Stomach (tissue), 9 donors: Measurements from ENCODE around the gene CPNE6. TPM values are rescaled to one million over a fixed set of nuclear protein-coding genes. Genes with fewer than 3 reads are reported as not detected.

ENCODE experiments used
- DNase-seq, 2 donors: peaks; one replicate each; pipeline versions ENCODE4 v3.0.0 to v3.0.0-alpha.2; 2013 to 2019
- H3K27ac ChIP-seq, 5 donors: fragments of 200-600 bp in 4 of 5; sonication (generic) in 4 of 5; one replicate each; pipeline ENCODE4 v1.5.1; 2013 to 2019; ENCODE audit warnings: mild to moderate bottlenecking in 1 of 5, moderate library complexity in 1 of 5
- H3K27me3 ChIP-seq, 3 donors: fragments of 200-600 bp; sonication (generic); one replicate each; pipeline ENCODE4 v1.5.1; 2017 to 2019; ENCODE audit warnings: mixed run types in 1 of 3
- H3K36me3 ChIP-seq, 4 donors: fragments of 200-600 bp; sonication (generic); 1 replicate in 3 of 4; 2 replicates in 1 of 4; pipeline ENCODE4 v1.5.1; 2016 to 2019
- H3K4me1 ChIP-seq, 4 donors: fragments of 200-600 bp; sonication (generic); one replicate each; pipeline ENCODE4 v1.5.1; 2016 to 2019
- H3K4me3 ChIP-seq, 4 donors: fragments of 200-600 bp; sonication (generic) in 3 of 4; one replicate each; pipeline ENCODE4 v1.5.1; 2016 to 2019; ENCODE audit warnings: mild to moderate bottlenecking in 1 of 4
- H3K9me3 ChIP-seq, 4 donors: fragments of 200-600 bp; sonication (generic); one replicate each; pipeline ENCODE4 v1.5.1; 2016 to 2019
- EP300 ChIP-seq: sonication (generic); formaldehyde crosslinking; IDR thresholded peaks from one replicate; pipeline ENCODE4 v1.6.1; 2017; ENCODE audit warnings: antibody characterized with exemption
- POLR2A ChIP-seq, 4 donors: fragments of 450-650 bp; IDR thresholded peaks; one replicate each; pipeline ENCODE4 v1.6.1; 2016; ENCODE audit warnings: antibody characterized with exemption in 4 of 4, control low read depth in 2 of 4, mild to moderate bottlenecking in 1 of 4, moderate library complexity in 1 of 4
- POLR2AphosphoS5 ChIP-seq, 3 donors: sonication (generic); formaldehyde crosslinking; IDR thresholded peaks; one replicate each; pipeline ENCODE4 v1.6.1; 2016; ENCODE audit warnings: antibody characterized with exemption in 3 of 3
- WGBS, 5 donors: extraction: QIAGEN DNeasy Blood & Tissue Kit in 3 of 5; methylation state at CpG; one replicate each; pipeline versions ENCODE4 v1.1.5 to v1.1.7; 2013 to 2018; 5-methylcytosine and 5-hydroxymethylcytosine counted together
- intact Hi-C: fragments of 100-400 bp; cut with DNase I; formaldehyde crosslinking; loops from one replicate; pipeline ENCODE4 v1.15.1; 2023; ENCODE audit warnings: low total_unique reads
- polyA plus RNA-seq, 3 donors: library from polyadenylated mRNA; stranded (reverse); fragments of 200-250 nt; gene quantifications; one replicate each; pipeline ENCODE4 v1.2.3, GENCODE V29; 2013
- total RNA-seq, 5 donors: library from RNA; depleted of rRNA; stranded (reverse); fragments of >200 nt; gene quantifications; one replicate each; pipeline versions ENCODE4 v1.1.0 to v1.2.3, GENCODE V29; 2014 to 2016
- TF ChIP-seq, protein P1 (sequence below), 7 experiments: fragments of 450-650 bp in 4 of 7; fragments of 200-600 bp in 3 of 7; sonication (generic) in 3 of 7; IDR thresholded peaks; one replicate each; pipeline ENCODE4 v1.5.1; 2016 to 2019; ENCODE audit warnings: antibody characterized with exemption in 7 of 7, control low read depth in 2 of 7, mild to moderate bottlenecking in 1 of 7
- donor health status: healthy with polysubstance abuse.
- donor health status: Bipolar disorder and iron deficiency.
- donor health status: healthy.

Gene CPNE6
- total and polyA plus RNA-seq, 8 donors, result 0.12 to 0.25 TPM; not detected in 6

- TF ChIP-seq POLR2AphosphoS5 (IDR thresholded peaks at IDR 0.05), result no peak
- TF ChIP-seq POLR2A (IDR thresholded peaks at IDR 0.05), result no peak
- TF ChIP-seq, protein P1, sequence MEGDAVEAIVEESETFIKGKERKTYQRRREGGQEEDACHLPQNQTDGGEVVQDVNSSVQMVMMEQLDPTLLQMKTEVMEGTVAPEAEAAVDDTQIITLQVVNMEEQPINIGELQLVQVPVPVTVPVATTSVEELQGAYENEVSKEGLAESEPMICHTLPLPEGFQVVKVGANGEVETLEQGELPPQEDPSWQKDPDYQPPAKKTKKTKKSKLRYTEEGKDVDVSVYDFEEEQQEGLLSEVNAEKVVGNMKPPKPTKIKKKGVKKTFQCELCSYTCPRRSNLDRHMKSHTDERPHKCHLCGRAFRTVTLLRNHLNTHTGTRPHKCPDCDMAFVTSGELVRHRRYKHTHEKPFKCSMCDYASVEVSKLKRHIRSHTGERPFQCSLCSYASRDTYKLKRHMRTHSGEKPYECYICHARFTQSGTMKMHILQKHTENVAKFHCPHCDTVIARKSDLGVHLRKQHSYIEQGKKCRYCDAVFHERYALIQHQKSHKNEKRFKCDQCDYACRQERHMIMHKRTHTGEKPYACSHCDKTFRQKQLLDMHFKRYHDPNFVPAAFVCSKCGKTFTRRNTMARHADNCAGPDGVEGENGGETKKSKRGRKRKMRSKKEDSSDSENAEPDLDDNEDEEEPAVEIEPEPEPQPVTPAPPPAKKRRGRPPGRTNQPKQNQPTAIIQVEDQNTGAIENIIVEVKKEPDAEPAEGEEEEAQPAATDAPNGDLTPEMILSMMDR (IDR thresholded peaks at IDR 0.05), result no peak
- no peak for TF ChIP-seq EP300
Observed at GRCh38 chr14:24098927-24099813, 27.8 kb downstream of the CPNE6 start.

GRCh38 chr14:24100197-24100981, 29.0 kb downstream of the CPNE6 start:
- peaks cover 0 to 60% (median 47%) of the 10 kb centered on the region in 4 donors for H3K36me3 ChIP-seq
- H3K4me1 ChIP-seq, result peaks cover 0 to 13% (median 11%) of the 10 kb centered on the region in 4 donors
- H3K27me3 ChIP-seq, result no peaks in the 10 kb centered on the region
- intact Hi-C loops, result loop anchor here (10.0 kb wide), 1 partner anchor 46 kb away; the partner anchor contains the start of gene CARMIL3
- H3K4me3 ChIP-seq, result no peak overlapping the region
- WGBS, 5 donors, result 78 to 94% (median 88%) methylated on average over 4 of the region's 4 CpGs
- no peak overlapping the region for H3K27ac ChIP-seq
- no peaks in the 10 kb centered on the region for H3K9me3 ChIP-seq
- no peak for TF ChIP-seq POLR2AphosphoS5 (IDR thresholded peaks at IDR 0.05)
- TF ChIP-seq POLR2A (IDR thresholded peaks at IDR 0.05), result no peak
- TF ChIP-seq, protein P1 (IDR thresholded peaks at IDR 0.05), result no peak
- TF ChIP-seq EP300, result no peak
- DNase-seq, result no peak

More at GRCh38 chr14:24098927-24099813, 27.8 kb downstream of the CPNE6 start:
- Histone ChIP-seq H3K4me1 (peaks cover 0 to 21% (median 20%) of the 10 kb centered on the region in 4 donors), H3K9me3 (no peaks in the 10 kb centered on the region), H3K4me3 (no peak overlapping the region), H3K27ac (no peak overlapping the region), H3K36me3 (peaks cover 0 to 54% (median 47%) of the 10 kb centered on the region in 4 donors), H3K27me3 (no peaks in the 10 kb centered on the region)
- DNase-seq, result peak in 1 of 2 donors; percentile 69
- intact Hi-C loops, result no loop called here
- 58 to 69% (median 63%) methylated on average over 11 to 17 of the region's 17 CpGs for WGBS, 5 donors

GRCh38 chr14:24100982-24101494, 29.7 kb downstream of the CPNE6 start:
- Histone ChIP-seq H3K9me3 (no peaks in the 10 kb centered on the region), H3K4me3 (no peak overlapping the region), H3K27ac (no peak overlapping the region), H3K4me1 (peaks cover 0 to 7% (median 6%) of the 10 kb centered on the region in 4 donors), H3K27me3 (no peaks in the 10 kb centered on the region), H3K36me3 (peaks cover 0 to 60% (median 47%) of the 10 kb centered on the region in 4 donors)
- intact Hi-C loops, result loop anchor here (10.0 kb wide), 1 partner anchor 46 kb away; the partner anchor contains the start of gene CARMIL3
- no peak for DNase-seq
- TF ChIP-seq POLR2A (IDR thresholded peaks at IDR 0.05) (no peak), EP300 (no peak), POLR2AphosphoS5 (IDR thresholded peaks at IDR 0.05) (no peak)
- TF ChIP-seq, protein P1 (IDR thresholded peaks at IDR 0.05), result no peak
- WGBS, 5 donors, result 93 to 100% (median 95%) methylated on average over 3 of the region's 3 CpGs
